H9 (cell line): ENCODE data around the gene MRGPRG. TPM values are rescaled to one million over a fixed set of nuclear protein-coding genes. Genes with fewer than 3 reads are reported as not detected.

Experiments used
- DNase-seq: peaks from one replicate; pipeline ENCODE4 v3.0.0-alpha.2; 2017
- H2AFZ ChIP-seq: one replicate; pipeline ENCODE4 v1.6.1; 2013; ENCODE audit warnings: mild to moderate bottlenecking, low read length, control low read depth, moderate library complexity
- H2AK5ac ChIP-seq: 2 replicates; pipeline ENCODE4 v1.6.1; 2013; ENCODE audit warnings: low read length, control low read depth, mixed read lengths; ENCODE audit not compliant: insufficient read length
- H2BK120ac ChIP-seq: one replicate; pipeline ENCODE4 v1.6.1; 2013; ENCODE audit warnings: low read depth, mild to moderate bottlenecking, low read length, control low read depth, inconsistent platforms; ENCODE audit not compliant: poor library complexity, severe bottlenecking
- H2BK12ac ChIP-seq: 2 replicates; pipeline ENCODE4 v1.6.1; 2013; ENCODE audit warnings: low read length, control low read depth, mixed read lengths, low read depth; ENCODE audit not compliant: insufficient read length
- H2BK15ac ChIP-seq: 2 replicates; pipeline ENCODE4 v1.6.1; 2013; ENCODE audit warnings: low read depth, low read length, control low read depth
- H2BK20ac ChIP-seq: one replicate; pipeline ENCODE4 v1.6.1; 2013; ENCODE audit warnings: low read depth, mild to moderate bottlenecking, low read length, control low read depth, inconsistent platforms; ENCODE audit not compliant: poor library complexity, severe bottlenecking
- H2BK5ac ChIP-seq: 2 replicates; pipeline ENCODE4 v1.6.1; 2013; ENCODE audit warnings: low read length, control low read depth, mixed read lengths; ENCODE audit not compliant: insufficient read length
- H3K14ac ChIP-seq: 2 replicates; pipeline ENCODE4 v1.6.1; 2013; ENCODE audit warnings: low read length, control low read depth; ENCODE audit not compliant: insufficient read depth
- H3K18ac ChIP-seq: 2 replicates; pipeline ENCODE4 v1.6.1; 2013; ENCODE audit warnings: low read depth, mild to moderate bottlenecking, mixed read lengths, low read length, control low read depth; ENCODE audit not compliant: insufficient read length
- H3K23ac ChIP-seq: 2 replicates; pipeline ENCODE4 v1.6.1; 2013; ENCODE audit warnings: low read length, control low read depth, mixed read lengths, low read depth; ENCODE audit not compliant: insufficient read length
- H3K23me2 ChIP-seq: 2 replicates; pipeline ENCODE4 v1.6.1; 2013; ENCODE audit warnings: low read depth, mild to moderate bottlenecking, mixed read lengths, low read length, control low read depth; ENCODE audit not compliant: insufficient read length, poor library complexity, severe bottlenecking
- H3K27ac ChIP-seq: 2 replicates; pipeline ENCODE4 v1.5.1; 2013; ENCODE audit warnings: low read length, control low read depth, mixed read lengths, low read depth; ENCODE audit not compliant: insufficient read length
- H3K27me3 ChIP-seq: 2 replicates; pipeline ENCODE4 v1.6.1; 2013; ENCODE audit warnings: low read length, control low read depth, inconsistent platforms; ENCODE audit not compliant: insufficient read depth
- H3K4ac ChIP-seq: 2 replicates; pipeline ENCODE4 v1.6.1; 2013; ENCODE audit warnings: low read depth, mild to moderate bottlenecking, control low read depth, inconsistent platforms, low read length, moderate library complexity
- H3K4me1 ChIP-seq: 2 replicates; pipeline ENCODE4 v1.6.1; 2013; ENCODE audit warnings: low read length, control low read depth, inconsistent platforms; ENCODE audit not compliant: insufficient read depth
- H3K4me2 ChIP-seq: 2 replicates; pipeline ENCODE4 v1.6.1; 2013; ENCODE audit warnings: low read length, control low read depth, mixed read lengths; ENCODE audit not compliant: insufficient read length, insufficient read depth
- H3K56ac ChIP-seq: 2 replicates; pipeline ENCODE4 v1.6.1; 2013; ENCODE audit warnings: low read depth, mild to moderate bottlenecking, mixed read lengths, low read length, control low read depth; ENCODE audit not compliant: insufficient read length
- H3K79me1 ChIP-seq: 2 replicates; pipeline ENCODE4 v1.6.1; 2013; ENCODE audit warnings: low read depth, mild to moderate bottlenecking, moderate library complexity, low read length, control low read depth, inconsistent platforms; ENCODE audit not compliant: insufficient read depth, poor library complexity, severe bottlenecking
- H3K79me2 ChIP-seq: 2 replicates; pipeline ENCODE4 v1.6.1; 2013; ENCODE audit warnings: low read length, control low read depth, inconsistent platforms; ENCODE audit not compliant: insufficient read depth
- H3K9ac ChIP-seq: 2 replicates; pipeline ENCODE4 v1.6.1; 2013; ENCODE audit warnings: low read length, control low read depth, mixed read lengths; ENCODE audit not compliant: insufficient read length; ENCODE audit errors: extremely low read depth
- H3K9me3 ChIP-seq: one replicate; pipeline ENCODE4 v1.6.1; 2013; ENCODE audit warnings: low read depth, low read length, inconsistent platforms; ENCODE audit not compliant: control insufficient read depth
- H3T11ph ChIP-seq: one replicate; pipeline ENCODE4 v1.6.1; 2013; ENCODE audit warnings: mild to moderate bottlenecking, low read length, control low read depth, inconsistent platforms
- H4K20me1 ChIP-seq: one replicate; pipeline ENCODE4 v1.6.1; 2013; ENCODE audit not compliant: control insufficient read depth, insufficient read length, insufficient read depth
- H4K5ac ChIP-seq: 2 replicates; pipeline ENCODE4 v1.6.1; 2013; ENCODE audit warnings: low read depth, mild to moderate bottlenecking, mixed read lengths, low read length, control low read depth; ENCODE audit not compliant: insufficient read length
- H4K8ac ChIP-seq: replicated peaks from 2 replicates; pipeline ENCODE4 v1.6.1; 2013; ENCODE audit warnings: low read length, control low read depth, mixed read lengths, low read depth; ENCODE audit not compliant: insufficient read length
- H4K91ac ChIP-seq: 2 replicates; pipeline ENCODE4 v1.6.1; 2013; ENCODE audit warnings: low read depth, mild to moderate bottlenecking, moderate library complexity, mixed read lengths, low read length, control low read depth; ENCODE audit not compliant: insufficient read length
- H3K27ac Mint-ChIP-seq, 3 experiments: 2 replicates in 2 of 3; 3 replicates in 1 of 3; pipeline ENCODE4 v1.8.0; 2020 to 2021; ENCODE audit warnings: mixed read lengths in 3 of 3, mild to moderate bottlenecking in 1 of 3, moderate library complexity in 1 of 3
- H3K27me3 Mint-ChIP-seq: 2 replicates; pipeline ENCODE4 v1.8.0; 2021; ENCODE audit warnings: low read depth, mild to moderate bottlenecking, moderate library complexity, mixed read lengths
- H3K36me3 Mint-ChIP-seq, 3 experiments: 2 replicates in 2 of 3; 3 replicates in 1 of 3; pipeline ENCODE4 v1.8.0; 2020 to 2021; ENCODE audit warnings: low read depth in 3 of 3, mixed read lengths in 3 of 3; ENCODE audit not compliant: insufficient read depth in 1 of 3
- H3K4me1 Mint-ChIP-seq, 2 experiments: 2 replicates each; pipeline ENCODE4 v1.8.0; 2020; ENCODE audit warnings: mixed read lengths in 2 of 2
- H3K4me3 Mint-ChIP-seq, 2 experiments: 2 replicates in 1 of 2; 3 replicates in 1 of 2; pipeline ENCODE4 v1.8.0; 2020 to 2021; ENCODE audit warnings: mild to moderate bottlenecking in 2 of 2, mixed read lengths in 2 of 2, moderate library complexity in 1 of 2
- H3K9me3 Mint-ChIP-seq, 2 experiments: 2 replicates in 1 of 2; 3 replicates in 1 of 2; pipeline ENCODE4 v1.8.0; 2020; ENCODE audit warnings: mild to moderate bottlenecking in 2 of 2, mixed read lengths in 2 of 2, moderate library complexity in 1 of 2
- CTCF ChIP-seq: fragments of 200-600 bp; sonication (generic); conservative IDR thresholded peaks from 3 replicates; pipeline ENCODE4 v1.8.0; 2021; ENCODE audit warnings: antibody characterized with exemption, mild to moderate bottlenecking
- WGBS: extraction: QIAGEN DNeasy Blood & Tissue Kit; methylation state at CpG from one replicate; pipeline ENCODE4 v1.1.7; 2013; ENCODE audit warnings: missing lambda C conversion rate, low lambda C conversion rate, mixed read lengths; ENCODE audit not compliant: insufficient read length; ENCODE audit errors: extremely low coverage; 5-methylcytosine and 5-hydroxymethylcytosine counted together
- total RNA-seq: library from RNA; stranded (reverse); gene quantifications from 2 replicates; pipeline ENCODE4 v1.2.1, GENCODE V29; 2021

The MRGPRG gene
- total RNA-seq, 1 experiment from 2014 or later, result not detected

GRCh38 chr11:3205261-3206155 lies 13.1 kb downstream of the MRGPRG start:
- Histone ChIP-seq H3K79me2 (no peaks in the 10 kb centered on the region), H3K4ac (no peak overlapping the region), H3K9me3 (no peaks in the 10 kb centered on the region), H3K56ac (no peak overlapping the region), H3K27me3 (peaks cover 9% of the 10 kb centered on the region; the same call in 1 of the 2 replicates), H4K8ac (no peak overlapping the region), H2AK5ac (no peak overlapping the region), H2BK20ac (no peak overlapping the region), H3K4me1 (no peaks in the 10 kb centered on the region), H3K18ac (no peak overlapping the region), H3T11ph (no peak overlapping the region), H2BK5ac (no peak overlapping the region), H3K23me2 (peaks cover 9% of the 10 kb centered on the region), H4K5ac (no peak overlapping the region), H3K9ac (no peak overlapping the region), H2BK120ac (no peak overlapping the region), H3K79me1 (no peaks in the 10 kb centered on the region), H2BK15ac (no peak overlapping the region), H3K14ac (no peak overlapping the region; the same call in 1 of the 2 replicates), H3K23ac (no peak overlapping the region), H2BK12ac (no peak overlapping the region), H4K91ac (no peak overlapping the region), H3K27ac (no peak overlapping the region), H4K20me1 (peaks cover 2% of the 10 kb centered on the region), H3K4me2 (no peak overlapping the region), H2AFZ (no peak overlapping the region)
- Mint-ChIP-seq H3K4me3 (no peak overlapping the region; a peak in 1 of 5 replicates), H3K27ac (no peak overlapping the region), H3K27me3 (peaks cover 60% of the 10 kb centered on the region), H3K4me1 (peaks cover 8 to 9% of the 10 kb centered on the region in 2 experiments), H3K36me3 (no peaks in the 10 kb centered on the region), H3K9me3 (no peaks in the 10 kb centered on the region)
- TF ChIP-seq CTCF, result no peak
- WGBS, result no CpG with 5 or more reads among the region's 16 CpGs
- DNase-seq, result no peak
